Prostate gland (tissue), 2 donors: ENCODE results near the gene PFN1. TPM values are rescaled to one million over a fixed set of nuclear protein-coding genes. Genes with fewer than 3 reads are reported as not detected.

ENCODE experiments used
- DNase-seq: peaks from one replicate; pipeline ENCODE4 v3.0.0-alpha.2; 2019; ENCODE audit warnings: low spot score
- H3K27ac ChIP-seq, 2 donors: fragments of 200-600 bp; sonication (generic); 2 replicates each; pipeline ENCODE4 v1.5.1; 2017 to 2019
- H3K27me3 ChIP-seq: fragments of 200-600 bp; sonication (generic); replicated peaks from 2 replicates; pipeline ENCODE4 v1.5.1; 2019; ENCODE audit not compliant: insufficient read depth
- H3K36me3 ChIP-seq, 2 donors: fragments of 200-600 bp; sonication (generic); 1 replicate in 1 of 2; 2 replicates in 1 of 2; pipeline versions ENCODE4 v1.5.1 to v1.8.1; 2017 to 2019
- H3K4me1 ChIP-seq: fragments of 200-600 bp; sonication (generic); replicated peaks from 2 replicates; pipeline ENCODE4 v1.5.1; 2019
- H3K4me3 ChIP-seq, 2 donors: fragments of 200-600 bp; sonication (generic); 2 replicates each; pipeline ENCODE4 v1.5.1; 2017 to 2019
- H3K9me3 ChIP-seq: fragments of 200-600 bp; sonication (generic); 2 replicates; pipeline ENCODE4 v1.5.1; 2017
- POLR2A ChIP-seq: fragments of 450-650 bp; IDR thresholded peaks from one replicate; pipeline ENCODE4 v1.6.1; 2016; ENCODE audit warnings: antibody characterized with exemption, mild to moderate bottlenecking
- POLR2AphosphoS5 ChIP-seq: sonication (generic); formaldehyde crosslinking; IDR thresholded peaks from one replicate; pipeline ENCODE4 v1.6.1; 2017; ENCODE audit warnings: antibody characterized with exemption
- WGBS: methylation state at CpG from one replicate; pipeline ENCODE4 v1.1.5; 2018; 5-methylcytosine and 5-hydroxymethylcytosine counted together
- intact Hi-C: fragments of 100-400 bp; cut with DNase I; formaldehyde crosslinking; loops from one replicate; pipeline ENCODE4 v1.14.2; 2022
- total RNA-seq, 2 donors: library from RNA; depleted of rRNA; stranded (reverse); fragments of >200 nt; gene quantifications; one replicate each; pipeline ENCODE4 v1.1.0, GENCODE V29; 2016
- TF ChIP-seq, protein P1 (sequence below), 4 experiments: fragments of 200-600 bp in 2 of 4; fragments of 450-650 bp in 2 of 4; sonication (generic) in 2 of 4; IDR thresholded peaks; 1 replicate in 3 of 4; 2 replicates in 1 of 4; pipeline ENCODE4 v1.5.1; 2016 to 2019; ENCODE audit warnings: antibody characterized with exemption in 4 of 4, mild to moderate bottlenecking in 2 of 4, moderate library complexity in 2 of 4

The PFN1 gene
- total RNA-seq, 2 donors from 2014 or later: 646 to 1,039 TPM

DNA sequence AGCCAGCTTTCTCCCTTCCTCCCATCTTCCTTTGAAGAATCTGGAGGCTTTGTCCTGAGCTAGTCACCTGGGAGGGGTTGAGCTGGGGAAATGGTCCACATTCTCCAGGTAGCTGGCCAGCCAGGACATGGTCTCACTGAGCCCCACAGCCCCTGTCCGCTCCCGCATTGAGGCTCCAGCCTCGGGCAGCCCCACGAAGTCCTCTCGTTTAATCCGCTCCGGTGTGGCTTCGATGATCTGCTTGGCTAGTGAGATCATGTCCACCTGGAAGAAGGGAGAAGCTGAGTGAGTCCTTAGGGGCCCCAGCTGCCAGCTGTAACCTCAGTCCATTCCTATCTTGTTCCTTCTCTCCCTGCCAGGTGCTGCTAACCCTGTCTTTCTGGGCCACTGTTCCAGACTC, 21.9 kb upstream of the PFN1 start:
- TF ChIP-seq POLR2AphosphoS5: no peak
- no peak for TF ChIP-seq POLR2A
- TF ChIP-seq, protein P1, sequence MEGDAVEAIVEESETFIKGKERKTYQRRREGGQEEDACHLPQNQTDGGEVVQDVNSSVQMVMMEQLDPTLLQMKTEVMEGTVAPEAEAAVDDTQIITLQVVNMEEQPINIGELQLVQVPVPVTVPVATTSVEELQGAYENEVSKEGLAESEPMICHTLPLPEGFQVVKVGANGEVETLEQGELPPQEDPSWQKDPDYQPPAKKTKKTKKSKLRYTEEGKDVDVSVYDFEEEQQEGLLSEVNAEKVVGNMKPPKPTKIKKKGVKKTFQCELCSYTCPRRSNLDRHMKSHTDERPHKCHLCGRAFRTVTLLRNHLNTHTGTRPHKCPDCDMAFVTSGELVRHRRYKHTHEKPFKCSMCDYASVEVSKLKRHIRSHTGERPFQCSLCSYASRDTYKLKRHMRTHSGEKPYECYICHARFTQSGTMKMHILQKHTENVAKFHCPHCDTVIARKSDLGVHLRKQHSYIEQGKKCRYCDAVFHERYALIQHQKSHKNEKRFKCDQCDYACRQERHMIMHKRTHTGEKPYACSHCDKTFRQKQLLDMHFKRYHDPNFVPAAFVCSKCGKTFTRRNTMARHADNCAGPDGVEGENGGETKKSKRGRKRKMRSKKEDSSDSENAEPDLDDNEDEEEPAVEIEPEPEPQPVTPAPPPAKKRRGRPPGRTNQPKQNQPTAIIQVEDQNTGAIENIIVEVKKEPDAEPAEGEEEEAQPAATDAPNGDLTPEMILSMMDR (IDR thresholded peaks at IDR 0.05): no peak
- H3K4me3 ChIP-seq: no peak overlapping the region
- H3K27me3 ChIP-seq: no peaks in the 10 kb centered on the region
- H3K4me1 ChIP-seq: peaks cover 12% of the 10 kb centered on the region
- no peak overlapping the region for H3K27ac ChIP-seq
- no peaks in the 10 kb centered on the region for H3K9me3 ChIP-seq
- intact Hi-C loops: no loop called here
- WGBS: 90% methylated on average over 8 of the region's 8 CpGs
- no peak for DNase-seq
- H3K36me3 ChIP-seq: peaks cover 4 to 8% of the 10 kb centered on the region in 2 donors

DNA sequence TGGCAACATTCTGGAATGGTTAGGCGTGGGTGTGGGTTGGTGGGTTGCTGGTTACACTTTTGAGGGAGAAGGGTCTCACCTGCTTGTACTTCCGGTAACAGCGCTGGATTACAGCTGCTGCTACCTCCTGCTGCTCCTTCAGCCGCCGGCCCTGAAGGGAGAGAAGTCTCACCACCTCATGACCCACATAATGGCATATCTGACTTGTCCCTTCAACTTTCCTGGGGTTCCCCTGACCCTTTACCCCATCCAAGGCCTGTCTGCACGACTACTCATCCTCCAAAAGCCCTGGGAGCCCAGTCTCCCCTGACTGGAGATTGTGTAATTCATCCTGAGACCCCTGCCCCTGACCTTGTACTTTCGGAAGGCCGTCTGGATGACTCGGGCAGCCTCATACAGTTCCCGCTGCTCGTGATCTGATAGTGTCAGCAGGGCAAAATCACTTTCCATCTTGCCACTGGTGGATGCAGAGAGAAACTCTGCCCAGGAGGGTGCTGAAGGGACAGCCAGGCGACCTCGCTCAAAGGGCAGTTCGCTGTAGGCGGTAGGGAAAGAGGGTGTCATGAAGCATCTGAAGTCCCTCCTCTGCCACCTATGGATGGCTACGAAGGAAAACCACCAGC, 21.3 kb upstream of the PFN1 start:
- H3K9me3 ChIP-seq: no peaks in the 10 kb centered on the region
- no peak for DNase-seq
- peaks cover 12% of the 10 kb centered on the region for H3K4me1 ChIP-seq
- H3K36me3 ChIP-seq: peaks cover 4 to 8% of the 10 kb centered on the region in 2 donors
- intact Hi-C loops: no loop called here
- H3K4me3 ChIP-seq: no peak overlapping the region
- no peak overlapping the region for H3K27ac ChIP-seq
- H3K27me3 ChIP-seq: no peaks in the 10 kb centered on the region
- WGBS: 81% methylated on average over 16 of the region's 16 CpGs
- no peak for TF ChIP-seq POLR2AphosphoS5
- TF ChIP-seq, protein P1 (IDR thresholded peaks at IDR 0.05): no peak
- no peak for TF ChIP-seq POLR2A

DNA sequence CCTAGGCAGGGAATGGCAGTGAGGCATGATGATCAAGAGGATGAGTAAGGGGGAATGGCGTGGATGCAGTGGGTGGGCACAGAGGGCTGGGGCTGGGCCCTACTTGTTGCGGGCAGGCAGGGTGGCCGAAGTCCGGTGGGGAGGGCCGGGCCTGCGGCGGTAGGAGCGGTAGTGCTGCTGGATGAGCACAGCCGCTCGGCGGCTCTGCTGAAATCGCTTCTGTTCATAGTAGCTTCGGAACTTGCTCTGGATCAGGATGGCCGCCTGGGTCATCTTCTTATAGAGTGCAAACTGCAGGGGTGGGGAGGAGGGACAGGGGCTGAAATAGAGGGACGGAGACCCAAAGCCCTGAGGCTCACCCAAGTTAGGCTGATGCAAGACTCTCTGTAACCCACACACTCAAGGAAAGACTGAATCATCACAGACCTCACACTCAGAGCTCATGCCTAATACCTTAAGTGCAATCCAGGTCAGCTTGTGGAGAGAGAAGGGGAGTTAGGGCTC, 20.8 kb upstream of the PFN1 start:
- no peaks in the 10 kb centered on the region for H3K27me3 ChIP-seq
- no peak for DNase-seq
- intact Hi-C loops: no loop called here
- H3K4me3 ChIP-seq: peak overlapping the region in 1 of 2 donors; percentile 63
- H3K36me3 ChIP-seq: peaks cover 4 to 8% of the 10 kb centered on the region in 2 donors
- peaks cover 12% of the 10 kb centered on the region for H3K4me1 ChIP-seq
- WGBS: 64% methylated on average over 15 of the region's 15 CpGs
- peak overlapping the region; percentile 94 to 96 for H3K27ac ChIP-seq
- no peaks in the 10 kb centered on the region for H3K9me3 ChIP-seq
- TF ChIP-seq POLR2A: no peak
- no peak for TF ChIP-seq POLR2AphosphoS5
- TF ChIP-seq, protein P1 (IDR thresholded peaks at IDR 0.05): no peak

DNA sequence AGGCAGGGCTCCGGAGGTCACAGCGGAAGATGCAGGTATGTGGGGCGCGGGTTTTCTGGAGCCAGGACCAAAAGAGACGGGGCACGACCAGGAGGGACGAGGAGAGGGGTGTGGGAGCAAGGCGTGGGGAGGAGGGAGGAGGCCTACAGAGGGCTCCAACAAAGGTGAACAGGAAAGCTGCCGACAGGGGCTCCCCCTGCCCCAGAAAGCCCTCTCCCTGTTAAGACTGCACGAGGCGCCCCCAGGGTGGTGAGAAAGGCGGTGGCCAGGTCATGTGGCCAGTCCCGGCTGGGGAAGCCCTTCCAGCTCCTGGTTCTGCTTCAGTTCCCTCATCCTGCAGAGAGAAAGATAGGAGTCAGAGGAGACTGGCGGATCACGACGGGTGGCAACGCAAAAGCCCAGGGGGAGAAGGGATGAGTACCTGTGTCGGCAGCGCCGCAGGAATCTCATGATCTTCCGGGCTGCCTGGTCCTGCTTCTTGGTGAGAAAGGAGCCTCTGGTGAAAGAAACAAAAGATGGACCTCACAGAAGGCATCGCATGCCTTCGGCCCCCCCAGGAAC, 20.2 kb upstream of the PFN1 start:
- 25% methylated on average over 23 of the region's 23 CpGs for WGBS
- H3K4me3 ChIP-seq: peak overlapping the region; percentile 48 to 63
- H3K9me3 ChIP-seq: no peaks in the 10 kb centered on the region
- DNase-seq: no peak
- peak overlapping the region; percentile 94 to 96 for H3K27ac ChIP-seq
- peaks cover 4 to 8% of the 10 kb centered on the region in 2 donors for H3K36me3 ChIP-seq
- peaks cover 12% of the 10 kb centered on the region for H3K4me1 ChIP-seq
- intact Hi-C loops: no loop called here
- TF ChIP-seq POLR2AphosphoS5 (no peak), POLR2A (no peak)
- TF ChIP-seq, protein P1 (IDR thresholded peaks at IDR 0.05): no peak
- no peaks in the 10 kb centered on the region for H3K27me3 ChIP-seq
